Smooth muscle cell (in vitro differentiated cells): Measurements from ENCODE around the gene POLN. TPM values are rescaled to one million over a fixed set of nuclear protein-coding genes. Genes with fewer than 3 reads are reported as not detected.

Experiments
- DNase-seq: peaks from one replicate; lab custom pipeline; 2025; ENCODE audit not compliant: unreplicated experiment; lab: John Stamatoyannopoulos, UW
- H2AFZ ChIP-seq: fragments of 200-600 bp; sonication (generic); 2 replicates; pipeline ENCODE4 v1.6.0; 2016; ENCODE audit warnings: antibody characterized with exemption, low read depth, mild to moderate bottlenecking
- H3F3A ChIP-seq: fragments of 200-600 bp; sonication (generic); 2 replicates; pipeline ENCODE4 v1.6.0; 2017; ENCODE audit warnings: antibody characterized with exemption, low read depth
- H3K27ac ChIP-seq: fragments of 200-600 bp; sonication (generic); 2 replicates; pipeline ENCODE4 v1.5.1; 2016; ENCODE audit warnings: low read depth, mild to moderate bottlenecking
- H3K27me3 ChIP-seq: fragments of 200-600 bp; sonication (generic); 2 replicates; pipeline ENCODE4 v1.6.1; 2016; ENCODE audit warnings: low read depth, mild to moderate bottlenecking
- H3K36me3 ChIP-seq: fragments of 200-600 bp; sonication (generic); 2 replicates; pipeline ENCODE4 v1.5.1; 2016; ENCODE audit warnings: low read depth
- H3K4me1 ChIP-seq: fragments of 200-600 bp; sonication (generic); 2 replicates; pipeline ENCODE4 v1.5.1; 2016; ENCODE audit warnings: low read depth
- H3K4me2 ChIP-seq: fragments of 200-600 bp; sonication (generic); 2 replicates; pipeline ENCODE4 v1.6.0; 2016; ENCODE audit warnings: mild to moderate bottlenecking
- H3K4me3 ChIP-seq: fragments of 200-600 bp; sonication (generic); 2 replicates; pipeline ENCODE4 v1.5.1; 2016; ENCODE audit warnings: mild to moderate bottlenecking
- H3K79me2 ChIP-seq: fragments of 200-600 bp; sonication (generic); 2 replicates; pipeline ENCODE4 v1.6.0; 2016; ENCODE audit warnings: low read depth, mild to moderate bottlenecking
- H3K9ac ChIP-seq: fragments of 200-600 bp; sonication (generic); 2 replicates; pipeline ENCODE4 v1.6.0; 2016; ENCODE audit warnings: low read depth
- H3K9me3 ChIP-seq: fragments of 200-600 bp; sonication (generic); replicated peaks from 2 replicates; pipeline ENCODE4 v1.5.1; 2016; ENCODE audit warnings: low read depth
- H4K20me1 ChIP-seq: fragments of 200-600 bp; sonication (generic); 2 replicates; pipeline ENCODE4 v1.6.0; 2016; ENCODE audit warnings: low read depth
- WGBS: methylation state at CpG from one replicate; pipeline ENCODE4 v1.1.7; 2016; ENCODE audit warnings: low lambda C conversion rate; 5-methylcytosine and 5-hydroxymethylcytosine counted together
- polyA plus RNA-seq: library from polyadenylated mRNA; unstranded; fragments of >200 nt; fragmentation: Nextera tagmentation; extraction: Ambion mirVana; gene quantifications from 2 replicates; pipeline ENCODE4 v1.2.1, GENCODE V29; 2016
- total RNA-seq: library from RNA; depleted of rRNA; stranded (reverse); fragments of >200 nt; gene quantifications from 2 replicates; pipeline ENCODE4 v1.2.3, GENCODE V29; 2014
- TF ChIP-seq, protein P1 (sequence below): fragments of 200-600 bp; sonication (generic); IDR thresholded peaks from 2 replicates; pipeline ENCODE4 v1.5.1; 2017; ENCODE audit warnings: borderline replicate concordance, mild to moderate bottlenecking, antibody characterized with exemption; ENCODE audit not compliant: insufficient read depth, poor library complexity, severe bottlenecking

Gene POLN
- total and polyA plus RNA-seq, 2 experiments from 2014 or later: 0.35 to 3.0 TPM

GRCh38 chr4:2273221-2273620 is 31.3 kb upstream of the POLN start:
- Histone ChIP-seq H4K20me1 (no peaks in the 10 kb centered on the region), H3K4me1 (no peaks in the 10 kb centered on the region), H3K36me3 (no peaks in the 10 kb centered on the region), H3K9ac (no peak overlapping the region), H3K4me3 (no peak overlapping the region), H3K79me2 (no peaks in the 10 kb centered on the region), H3F3A (no peaks in the 10 kb centered on the region), H3K9me3 (no peaks in the 10 kb centered on the region), H3K27ac (no peak overlapping the region), H2AFZ (no peak overlapping the region), H3K27me3 (no peaks in the 10 kb centered on the region), H3K4me2 (no peak overlapping the region)
- 87% methylated on average over 15 of the region's 15 CpGs for WGBS
- TF ChIP-seq, protein P1, sequence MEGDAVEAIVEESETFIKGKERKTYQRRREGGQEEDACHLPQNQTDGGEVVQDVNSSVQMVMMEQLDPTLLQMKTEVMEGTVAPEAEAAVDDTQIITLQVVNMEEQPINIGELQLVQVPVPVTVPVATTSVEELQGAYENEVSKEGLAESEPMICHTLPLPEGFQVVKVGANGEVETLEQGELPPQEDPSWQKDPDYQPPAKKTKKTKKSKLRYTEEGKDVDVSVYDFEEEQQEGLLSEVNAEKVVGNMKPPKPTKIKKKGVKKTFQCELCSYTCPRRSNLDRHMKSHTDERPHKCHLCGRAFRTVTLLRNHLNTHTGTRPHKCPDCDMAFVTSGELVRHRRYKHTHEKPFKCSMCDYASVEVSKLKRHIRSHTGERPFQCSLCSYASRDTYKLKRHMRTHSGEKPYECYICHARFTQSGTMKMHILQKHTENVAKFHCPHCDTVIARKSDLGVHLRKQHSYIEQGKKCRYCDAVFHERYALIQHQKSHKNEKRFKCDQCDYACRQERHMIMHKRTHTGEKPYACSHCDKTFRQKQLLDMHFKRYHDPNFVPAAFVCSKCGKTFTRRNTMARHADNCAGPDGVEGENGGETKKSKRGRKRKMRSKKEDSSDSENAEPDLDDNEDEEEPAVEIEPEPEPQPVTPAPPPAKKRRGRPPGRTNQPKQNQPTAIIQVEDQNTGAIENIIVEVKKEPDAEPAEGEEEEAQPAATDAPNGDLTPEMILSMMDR: no peak
- no peak for DNase-seq

DNA sequence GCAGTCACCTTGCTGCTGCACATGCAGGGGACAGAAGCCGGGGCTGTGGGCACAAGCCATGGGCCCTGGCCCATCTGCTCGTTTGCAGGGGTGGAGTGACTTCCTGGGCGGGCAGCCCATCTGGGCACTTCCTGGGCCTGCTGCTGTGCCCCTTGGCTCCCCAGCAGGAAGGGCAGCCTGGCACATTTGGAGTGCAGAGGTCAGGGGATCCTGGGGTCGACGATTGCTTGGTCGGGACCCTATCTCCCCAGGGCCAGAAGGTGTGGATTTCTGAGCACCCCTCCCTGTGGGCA is 30.9 kb upstream of the POLN start:
- no peak overlapping the region for H3K27ac ChIP-seq
- no peaks in the 10 kb centered on the region for H3K4me1 ChIP-seq
- no peak overlapping the region for H3K9ac ChIP-seq
- WGBS: 91% methylated on average over 6 of the region's 6 CpGs
- TF ChIP-seq, protein P1: no peak
- H3K4me3 ChIP-seq: no peak overlapping the region
- no peaks in the 10 kb centered on the region for H3K79me2 ChIP-seq
- no peaks in the 10 kb centered on the region for H3K27me3 ChIP-seq
- no peak overlapping the region for H2AFZ ChIP-seq
- H3F3A ChIP-seq: no peaks in the 10 kb centered on the region
- no peak for DNase-seq
- no peaks in the 10 kb centered on the region for H4K20me1 ChIP-seq
- H3K36me3 ChIP-seq: no peaks in the 10 kb centered on the region
- no peaks in the 10 kb centered on the region for H3K9me3 ChIP-seq
- H3K4me2 ChIP-seq: no peak overlapping the region

DNA sequence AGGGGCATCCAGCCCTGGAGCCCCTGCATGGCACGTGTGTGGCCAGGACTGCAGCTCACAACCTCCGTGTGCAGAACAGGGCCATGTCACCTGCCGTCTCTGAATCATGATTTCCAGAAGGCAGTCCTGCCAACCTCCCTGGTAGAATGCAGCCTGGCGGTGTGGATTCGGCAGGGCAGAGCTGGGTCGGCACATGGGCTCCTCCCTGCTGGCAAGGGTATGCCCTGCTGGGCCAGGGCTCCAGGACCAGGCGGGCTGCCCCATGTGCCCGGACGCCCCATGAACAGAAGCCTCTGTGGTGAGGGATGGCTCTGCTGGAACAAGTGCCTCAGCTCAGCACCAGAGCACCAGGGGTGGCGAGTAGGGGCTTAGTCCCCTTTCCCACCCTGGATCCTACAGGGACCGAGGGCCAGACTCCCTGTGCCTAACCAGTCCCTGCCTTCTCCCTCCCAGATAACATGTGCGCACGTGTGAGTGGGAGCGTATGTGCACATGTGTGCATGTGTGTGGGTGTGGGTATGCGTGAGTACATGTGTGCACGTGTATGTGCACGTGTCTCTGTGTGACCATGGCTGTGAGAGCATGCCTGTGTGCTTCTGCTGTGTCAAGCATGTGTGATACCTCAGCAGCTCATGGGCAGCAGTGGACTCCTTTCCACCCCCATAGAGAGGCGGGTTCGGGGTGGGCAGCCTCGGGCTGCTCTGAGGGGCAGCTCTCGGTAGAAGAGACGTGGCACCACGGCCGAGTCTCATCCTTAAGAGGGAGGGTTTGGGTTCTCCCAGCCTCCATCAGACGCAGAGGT is 30.3 kb upstream of the POLN start:
- Histone ChIP-seq H3K4me2 (no peak overlapping the region), H3K4me3 (no peak overlapping the region), H3K27ac (no peak overlapping the region), H3K79me2 (no peaks in the 10 kb centered on the region), H4K20me1 (no peaks in the 10 kb centered on the region), H3K9me3 (no peaks in the 10 kb centered on the region), H3K9ac (no peak overlapping the region), H3K27me3 (no peaks in the 10 kb centered on the region), H3K36me3 (no peaks in the 10 kb centered on the region), H3K4me1 (no peaks in the 10 kb centered on the region), H3F3A (no peaks in the 10 kb centered on the region), H2AFZ (no peak overlapping the region)
- TF ChIP-seq, protein P1: no peak
- 93% methylated on average over 25 of the region's 25 CpGs for WGBS
- DNase-seq: no peak

- H3K4me3 ChIP-seq: no peak overlapping the region
- 89% methylated on average over 21 of the region's 27 CpGs for whole genome bisulfite sequencing
- no peaks in the 10 kb centered on the region for H3K27me3 ChIP-seq
Observed at GRCh38 chr4:2271279-2272025, 29.5 kb upstream of the POLN start.

More at GRCh38 chr4:2271279-2272025, 29.5 kb upstream of the POLN start:
- DNase-seq: no peak
- Histone ChIP-seq H3K36me3 (no peaks in the 10 kb centered on the region), H2AFZ (no peak overlapping the region), H3K79me2 (no peaks in the 10 kb centered on the region), H3K9ac (no peak overlapping the region), H3K9me3 (no peaks in the 10 kb centered on the region), H3K4me1 (no peaks in the 10 kb centered on the region), H3F3A (no peaks in the 10 kb centered on the region), H4K20me1 (no peaks in the 10 kb centered on the region), H3K4me2 (no peak overlapping the region), H3K27ac (no peak overlapping the region)
- TF ChIP-seq, protein P1: no peak
